Measurements from ENCODE around the gene SRC. TPM values are rescaled to one million over a fixed set of nuclear protein-coding genes. Genes with fewer than 3 reads are reported as not detected.

Gene SRC
- total RNA-seq, 4 donors from 2014 or later, result 1.0 to 2.3 (median 1.8) TPM

GRCh38 chr20:37362821-37363220, 16.9 kb downstream of the SRC start:
- Histone ChIP-seq H3K9me3 (no peaks in the 10 kb centered on the region), H3K27me3 (no peaks in the 10 kb centered on the region), H3K36me3 (no peaks in the 10 kb centered on the region), H3K27ac (no peak overlapping the region), H3K4me1 (no peaks in the 10 kb centered on the region), H3K4me3 (no peak overlapping the region)
- ATAC-seq (no peak), DNase-seq (no peak)
- intact Hi-C loops (cut with DNase I; ENCODE audit: low total_unique reads), result no loop called here
- in situ Hi-C loops (cut with MboI; ENCODE audit: low sequenced_read_pairs in 4 of 4), result no loop called here
- TF ChIP-seq POLR2A (IDR thresholded peaks at IDR 0.05) (no peak), CTCF (IDR thresholded peaks at IDR 0.05 in 4 of 5, conservative IDR thresholded peaks at IDR 0.05 in 1 of 5) (no peak)

GRCh38 chr20:37363221-37364012, 17.5 kb downstream of the SRC start:
- Histone ChIP-seq H3K9me3 (no peaks in the 10 kb centered on the region), H3K27ac (no peak overlapping the region), H3K4me1 (no peaks in the 10 kb centered on the region), H3K36me3 (no peaks in the 10 kb centered on the region), H3K27me3 (no peaks in the 10 kb centered on the region), H3K4me3 (no peak overlapping the region)
- TF ChIP-seq POLR2A (IDR thresholded peaks at IDR 0.05) (no peak), CTCF (IDR thresholded peaks at IDR 0.05 in 4 of 5, conservative IDR thresholded peaks at IDR 0.05 in 1 of 5) (no peak)
- in situ Hi-C loops (cut with MboI; ENCODE audit: low sequenced_read_pairs in 4 of 4), result no loop called here
- intact Hi-C loops (cut with DNase I; ENCODE audit: low total_unique reads), result no loop called here
- DNase-seq (no peak), ATAC-seq (no peak)

- Histone ChIP-seq H3K4me1 (no peaks in the 10 kb centered on the region), H3K4me3 (no peak overlapping the region), H3K27me3 (no peaks in the 10 kb centered on the region), H3K9me3 (no peaks in the 10 kb centered on the region), H3K36me3 (no peaks in the 10 kb centered on the region), H3K27ac (no peak overlapping the region)
- intact Hi-C loops (cut with DNase I; ENCODE audit: low total_unique reads) (no loop called here), in situ Hi-C loops (cut with MboI; ENCODE audit: low sequenced_read_pairs in 4 of 4) (no loop called here)
- ATAC-seq, result no peak
- DNase-seq, result no peak
- TF ChIP-seq POLR2A (IDR thresholded peaks at IDR 0.05) (no peak), CTCF (IDR thresholded peaks at IDR 0.05 in 4 of 5, conservative IDR thresholded peaks at IDR 0.05 in 1 of 5) (no peak)
These were observed 18.3 kb downstream of the SRC start for GRCh38 chr20:37364013-37364926.

GRCh38 chr20:37364927-37365272, 19.0 kb downstream of the SRC start:
- Histone ChIP-seq H3K27ac (no peak overlapping the region), H3K36me3 (no peaks in the 10 kb centered on the region), H3K27me3 (no peaks in the 10 kb centered on the region), H3K4me1 (no peaks in the 10 kb centered on the region), H3K4me3 (no peak overlapping the region), H3K9me3 (no peaks in the 10 kb centered on the region)
- no peak for TF ChIP-seq POLR2A (IDR thresholded peaks at IDR 0.05)
- TF ChIP-seq CTCF (IDR thresholded peaks at IDR 0.05 in 4 of 5, conservative IDR thresholded peaks at IDR 0.05 in 1 of 5), result no peak
- DNase-seq, result no peak
- in situ Hi-C loops (cut with MboI; ENCODE audit: low sequenced_read_pairs in 4 of 4), result no loop called here
- intact Hi-C loops (cut with DNase I; ENCODE audit: low total_unique reads), result no loop called here
- no peak for ATAC-seq

All from gastrocnemius medialis (tissue), 4 donors.